Panc1 (cell line): ENCODE data around the gene ALPL. TPM values are rescaled to one million over a fixed set of nuclear protein-coding genes. Genes with fewer than 3 reads are reported as not detected.

Experiments
- ATAC-seq: fragments of 200-7000 bp; cut with Tn5 transposase; 2 replicates; pipeline ENCODE4 v1.9.1; 2020; ENCODE audit warnings: mild to moderate bottlenecking, moderate library complexity
- BruUV-seq: library from RNA; stranded (reverse); fragments of 400-500 nt; replicated peaks from 2 replicates; lab custom pipeline; 2021; lab: Mats Ljungman, UMichigan
- CTCF ChIA-PET: fragments of 300-600 bp; sonication (Branson Sonifier 250); formaldehyde crosslinking; loops from one replicate; lab custom pipeline; 2022; ENCODE audit warnings: antibody characterized with exemption; lab: Charles Lee
- POLR2A ChIA-PET: fragments of 300-600 bp; sonication (Branson Sonifier 250); formaldehyde crosslinking; loops from one replicate; lab custom pipeline; 2022; ENCODE audit warnings: antibody characterized with exemption; lab: Charles Lee
- DNase-seq: peaks from one replicate; pipeline ENCODE4 v3.0.0-alpha.2; 2010; ENCODE audit warnings: low read depth, low spot score
- H3K27ac ChIP-seq: 2 replicates; pipeline ENCODE4 v1.5.1; 2011; ENCODE audit warnings: mild to moderate bottlenecking, low read length, inconsistent platforms
- H3K27me3 ChIP-seq: fragments of 200-500 bp; sonication (Bioruptor generic); 2 replicates; pipeline ENCODE4 v1.6.0; 2014; ENCODE audit warnings: low read length, inconsistent platforms; ENCODE audit not compliant: control insufficient read depth, insufficient read depth
- H3K36me3 ChIP-seq: fragments of 200-500 bp; sonication (Bioruptor generic); 2 replicates; pipeline ENCODE4 v1.5.1; 2014; ENCODE audit warnings: inconsistent platforms, mild to moderate bottlenecking, low read length, moderate library complexity; ENCODE audit not compliant: control insufficient read depth, insufficient read depth
- H3K4me1 ChIP-seq: 2 replicates; pipeline ENCODE4 v1.5.1; 2011; ENCODE audit warnings: inconsistent platforms, mild to moderate bottlenecking, low read length, moderate library complexity; ENCODE audit not compliant: control insufficient read depth, insufficient read depth
- H3K4me3 ChIP-seq, 2 experiments: 2 replicates each; pipeline ENCODE4 v1.5.1; 2011 to 2012; ENCODE audit warnings: low read depth in 2 of 2, low read length in 2 of 2, mild to moderate bottlenecking in 2 of 2, inconsistent platforms in 1 of 2, moderate library complexity in 1 of 2
- H3K9me3 ChIP-seq: fragments of 200-500 bp; sonication (Bioruptor generic); 2 replicates; pipeline ENCODE4 v1.5.1; 2014; ENCODE audit warnings: low read depth, mild to moderate bottlenecking, inconsistent platforms, low read length, moderate library complexity; ENCODE audit not compliant: control insufficient read depth, insufficient read depth
- CTCF ChIP-seq: fragments of 450-650 bp; IDR thresholded peaks from 2 replicates; pipeline ENCODE4 v1.5.1; 2017; ENCODE audit warnings: mild to moderate bottlenecking
- POLR2AphosphoS5 ChIP-seq: IDR thresholded peaks from 2 replicates; pipeline ENCODE4 v1.6.1; 2012; ENCODE audit warnings: mild to moderate bottlenecking, low read depth, low read length, moderate library complexity
- REST ChIP-seq, 2 experiments: IDR thresholded peaks; 2 replicates each; pipeline ENCODE4 v1.6.1; 2011 to 2012; ENCODE audit warnings: low read depth in 2 of 2, control low read depth in 1 of 2, low read length in 1 of 2, mild to moderate bottlenecking in 1 of 2, moderate library complexity in 1 of 2; ENCODE audit not compliant: insufficient read depth in 1 of 2
- SIN3A ChIP-seq: IDR thresholded peaks from 2 replicates; pipeline ENCODE4 v1.6.1; 2012; ENCODE audit warnings: low read depth, mild to moderate bottlenecking, low read length, moderate library complexity, borderline replicate concordance; ENCODE audit not compliant: insufficient read depth
- TCF7L2 ChIP-seq: IDR thresholded peaks from 2 replicates; pipeline ENCODE4 v1.6.1; 2011; ENCODE audit warnings: mild to moderate bottlenecking, low read depth, low read length, inconsistent platforms
- in situ Hi-C: cut with HindIII; loops from 2 replicates; pipeline ENCODE4 v1.10.0; 2016; ENCODE audit warnings: low sequenced_read_pairs, low pct_unique_long_range_greater_than_20kb
- intact Hi-C: fragments of 100-400 bp; cut with micrococcal nuclease; formaldehyde crosslinking; loops from one replicate; pipeline ENCODE4 v1.10.0; 2022; ENCODE audit not compliant: unreplicated experiment
- total RNA-seq: library from RNA; stranded (reverse); gene quantifications from one replicate; pipeline ENCODE4 v1.2.1, GENCODE V29; 2021; ENCODE audit not compliant: unreplicated experiment

The ALPL gene
- total RNA-seq, 1 experiment from 2014 or later, result 0.82 TPM

DNA sequence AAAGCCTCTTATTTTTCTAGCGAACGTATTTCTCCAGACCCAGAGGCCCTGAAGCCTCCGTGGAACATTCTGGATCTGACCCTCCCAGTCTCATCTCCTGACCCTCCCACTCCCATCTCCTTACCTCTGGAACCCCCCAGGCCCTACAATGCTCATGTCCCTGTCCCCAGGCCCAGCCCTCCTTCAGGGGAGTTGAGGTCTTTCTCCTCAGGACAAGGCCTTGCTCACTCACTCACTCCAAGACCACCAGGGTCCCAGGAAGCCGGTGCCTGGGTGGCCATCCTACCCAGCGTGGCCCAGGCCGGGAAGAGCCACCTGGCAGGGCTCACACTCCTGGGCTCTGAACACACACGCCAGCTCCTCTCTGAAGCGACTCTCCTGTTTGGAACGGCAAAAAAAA, 68.7 kb downstream of the ALPL start:
- no peaks in the 10 kb centered on the region for H3K36me3 ChIP-seq
- in situ Hi-C loops (no loop called here), intact Hi-C loops (no loop called here)
- POLR2A ChIA-PET, result no interaction called here
- CTCF ChIA-PET, result interaction anchor here (0.6 kb wide), 1 partner anchor 207 kb away, joined by 3 read pairs; no protein-coding TSS in a partner anchor
- DNase-seq (no peak), ATAC-seq (no peak)
- H3K4me1 ChIP-seq, result no peaks in the 10 kb centered on the region; the same call in none of the 2 replicates
- no TSS peak for BruUV-seq
- no peak overlapping the region for H3K4me3 ChIP-seq
- no peaks in the 10 kb centered on the region for H3K9me3 ChIP-seq
- no peak for TF ChIP-seq POLR2AphosphoS5
- no peak for TF ChIP-seq CTCF
- no peak for TF ChIP-seq SIN3A
- TF ChIP-seq REST (IDR thresholded peaks at IDR 0.05; ENCODE audit: insufficient read depth in 1 of 2, low read depth in 2 of 2, low read length in 1 of 2), result no peak
- no peak overlapping the region for H3K27ac ChIP-seq
- H3K27me3 ChIP-seq, result no peaks in the 10 kb centered on the region

- Histone ChIP-seq H3K27ac (no peak overlapping the region), H3K4me1 (no peaks in the 10 kb centered on the region; the same call in 1 of the 2 replicates), H3K36me3 (no peaks in the 10 kb centered on the region), H3K9me3 (no peaks in the 10 kb centered on the region), H3K27me3 (no peaks in the 10 kb centered on the region), H3K4me3 (no peak overlapping the region)
- BruUV-seq, result no TSS peak
- in situ Hi-C loops (no loop called here), intact Hi-C loops (no loop called here)
- no peak for ATAC-seq
- DNase-seq, result no peak
- ChIA-PET CTCF (interaction anchor here (0.8 kb wide), 1 partner anchor 209 kb away, joined by 3 read pairs; no protein-coding TSS in a partner anchor), POLR2A (no interaction called here)
- TF ChIP-seq TCF7L2 (no peak), SIN3A (no peak)
Measured at GRCh38 chr1:21579791-21580190, 70.6 kb downstream of the ALPL start.

DNA sequence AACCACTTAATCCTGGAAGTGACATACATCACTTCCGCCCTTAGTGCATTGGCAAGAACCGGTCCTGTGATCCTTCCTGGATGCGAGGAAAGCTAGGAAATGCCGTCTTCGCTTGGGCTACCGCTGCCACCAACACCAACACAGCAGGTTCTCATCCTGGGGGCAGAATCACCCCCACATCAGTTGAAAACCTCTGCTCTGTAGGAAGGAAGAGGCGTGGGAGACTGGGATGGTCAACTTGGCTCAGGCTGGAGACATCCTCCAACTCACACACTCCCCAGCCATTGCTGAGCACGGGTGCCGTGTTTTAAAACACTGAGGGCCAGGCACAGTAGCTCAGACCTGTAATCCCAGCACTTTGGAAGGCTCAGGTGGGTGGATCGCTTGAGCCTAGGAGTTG, 74.9 kb downstream of the ALPL start:
- DNase-seq, result no peak
- no TSS peak for BruUV-seq
- H3K4me1 ChIP-seq, result peaks cover 11% of the 10 kb centered on the region
- no peak for ATAC-seq
- no peak for TF ChIP-seq TCF7L2
- TF ChIP-seq REST (IDR thresholded peaks at IDR 0.05; ENCODE audit: insufficient read depth in 1 of 2, low read depth in 2 of 2, low read length in 1 of 2), result no peak
- no peak for TF ChIP-seq SIN3A
- TF ChIP-seq CTCF, result no peak
- no peak for TF ChIP-seq POLR2AphosphoS5
- H3K36me3 ChIP-seq, result no peaks in the 10 kb centered on the region
- CTCF ChIA-PET, result no interaction called here
- H3K27ac ChIP-seq, result no peak overlapping the region
- H3K27me3 ChIP-seq, result no peaks in the 10 kb centered on the region
- no peak overlapping the region for H3K4me3 ChIP-seq
- H3K9me3 ChIP-seq, result no peaks in the 10 kb centered on the region
- in situ Hi-C loops (no loop called here), intact Hi-C loops (no loop called here)
- POLR2A ChIA-PET, result no interaction called here
